Measurements from ENCODE around the gene MASP1.

DNA sequence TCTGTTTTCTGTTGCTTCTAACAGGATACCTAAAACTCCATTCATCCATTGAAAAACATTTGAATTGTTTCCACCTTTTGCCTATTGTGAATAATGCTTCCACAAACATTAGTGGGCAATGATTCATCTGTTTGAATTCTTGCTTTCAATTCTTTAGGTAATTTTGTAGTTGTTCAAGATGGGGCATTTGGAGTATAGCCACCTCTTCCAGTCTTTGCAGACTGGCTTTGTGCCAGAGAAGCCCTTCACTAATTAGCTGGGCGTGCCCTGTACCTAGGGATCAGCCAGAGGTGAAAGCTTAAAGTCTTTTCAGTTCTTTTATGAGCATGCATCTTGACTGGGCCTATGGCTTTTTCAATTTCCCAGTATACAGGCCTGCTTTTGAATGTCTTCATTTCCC, 83.4 kb downstream of the MASP1 start:
- TF ChIP-seq CHD1 (IDR thresholded peaks at IDR 0.05; ENCODE audit: low read depth, low read length) (no peak), POLR2A (IDR thresholded peaks at IDR 0.05; ENCODE audit: low read depth, low read length) (no peak), RCOR1 (IDR thresholded peaks at IDR 0.05; ENCODE audit: insufficient replicate concordance, low read length) (no peak)
- TF ChIP-seq, protein P1, sequence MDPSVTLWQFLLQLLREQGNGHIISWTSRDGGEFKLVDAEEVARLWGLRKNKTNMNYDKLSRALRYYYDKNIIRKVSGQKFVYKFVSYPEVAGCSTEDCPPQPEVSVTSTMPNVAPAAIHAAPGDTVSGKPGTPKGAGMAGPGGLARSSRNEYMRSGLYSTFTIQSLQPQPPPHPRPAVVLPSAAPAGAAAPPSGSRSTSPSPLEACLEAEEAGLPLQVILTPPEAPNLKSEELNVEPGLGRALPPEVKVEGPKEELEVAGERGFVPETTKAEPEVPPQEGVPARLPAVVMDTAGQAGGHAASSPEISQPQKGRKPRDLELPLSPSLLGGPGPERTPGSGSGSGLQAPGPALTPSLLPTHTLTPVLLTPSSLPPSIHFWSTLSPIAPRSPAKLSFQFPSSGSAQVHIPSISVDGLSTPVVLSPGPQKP (IDR thresholded peaks at IDR 0.05; ENCODE audit: borderline replicate concordance, low read depth, low read length): no peak

Data from IMR-90 (cell line).